ENCODE measurements around the gene SREBF1.

DNA sequence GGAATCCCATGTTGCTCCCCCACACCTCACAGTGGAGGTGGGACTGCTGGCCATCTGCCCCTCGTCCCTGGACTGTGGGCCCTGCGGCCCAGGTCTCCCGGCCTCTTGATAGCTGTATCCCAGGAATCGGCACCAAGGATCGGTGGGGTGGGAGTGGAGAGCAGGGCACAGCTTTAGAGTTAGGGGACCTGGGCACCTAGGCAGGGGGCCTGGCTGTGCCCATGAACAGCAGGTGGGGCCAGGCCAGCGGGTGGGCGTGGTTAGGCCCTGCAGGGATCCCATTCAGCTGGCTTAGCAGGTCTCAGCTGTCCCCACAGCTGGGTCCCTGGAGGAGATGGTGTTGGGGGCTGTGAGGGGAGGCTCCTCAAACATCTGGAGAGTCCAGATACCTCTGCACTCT lies 49.2 kb downstream of the SREBF1 start:
- TF ChIP-seq, protein P1, sequence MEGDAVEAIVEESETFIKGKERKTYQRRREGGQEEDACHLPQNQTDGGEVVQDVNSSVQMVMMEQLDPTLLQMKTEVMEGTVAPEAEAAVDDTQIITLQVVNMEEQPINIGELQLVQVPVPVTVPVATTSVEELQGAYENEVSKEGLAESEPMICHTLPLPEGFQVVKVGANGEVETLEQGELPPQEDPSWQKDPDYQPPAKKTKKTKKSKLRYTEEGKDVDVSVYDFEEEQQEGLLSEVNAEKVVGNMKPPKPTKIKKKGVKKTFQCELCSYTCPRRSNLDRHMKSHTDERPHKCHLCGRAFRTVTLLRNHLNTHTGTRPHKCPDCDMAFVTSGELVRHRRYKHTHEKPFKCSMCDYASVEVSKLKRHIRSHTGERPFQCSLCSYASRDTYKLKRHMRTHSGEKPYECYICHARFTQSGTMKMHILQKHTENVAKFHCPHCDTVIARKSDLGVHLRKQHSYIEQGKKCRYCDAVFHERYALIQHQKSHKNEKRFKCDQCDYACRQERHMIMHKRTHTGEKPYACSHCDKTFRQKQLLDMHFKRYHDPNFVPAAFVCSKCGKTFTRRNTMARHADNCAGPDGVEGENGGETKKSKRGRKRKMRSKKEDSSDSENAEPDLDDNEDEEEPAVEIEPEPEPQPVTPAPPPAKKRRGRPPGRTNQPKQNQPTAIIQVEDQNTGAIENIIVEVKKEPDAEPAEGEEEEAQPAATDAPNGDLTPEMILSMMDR (conservative IDR thresholded peaks at IDR 0.05; ENCODE audit: low read length): no peak
- TF ChIP-seq EZH2phosphoT487 (IDR thresholded peaks at IDR 0.05; ENCODE audit: borderline replicate concordance): no peak
